H1 (cell line): ENCODE data around the gene OR10C1. TPM values are rescaled to one million over a fixed set of nuclear protein-coding genes. Genes with fewer than 3 reads are reported as not detected.

Experiments used
- CTCF ChIA-PET: fragments of 300-600 bp; sonication (Branson Sonifier 250); formaldehyde crosslinking; loops from one replicate; lab custom pipeline; 2021; ENCODE audit not compliant: partially characterized antibody; lab: Charles Lee
- POLR2A ChIA-PET: fragments of 300-600 bp; sonication (Branson Sonifier 250); formaldehyde crosslinking; loops from one replicate; lab custom pipeline; 2021; ENCODE audit warnings: inconsistent platforms; ENCODE audit not compliant: partially characterized antibody; lab: Charles Lee
- DNase-seq, 2 experiments: peaks; one replicate each; pipeline versions ENCODE4 v3.0.0 to v3.0.0-alpha.2; 2010 to 2022; ENCODE audit warnings: low spot score in 2 of 2, low read depth in 1 of 2, mixed read lengths in 1 of 2
- FAIRE-seq: peaks from 2 replicates; lab custom pipeline; 2011; peaks lifted over from hg19 to GRCh38; lab: Jason Lieb, UNC
- H2AFZ ChIP-seq: 2 replicates; pipeline ENCODE4 v1.8.1; 2012; ENCODE audit warnings: low read length, inconsistent platforms
- H2AK5ac ChIP-seq: 2 replicates; pipeline ENCODE4 v1.6.1; 2013; ENCODE audit warnings: low read depth, low read length
- H2BK120ac ChIP-seq: replicated peaks from 2 replicates; pipeline ENCODE3; 2013; ENCODE audit warnings: low read depth, low read length, inconsistent platforms
- H2BK12ac ChIP-seq: 2 replicates; pipeline ENCODE4 v1.6.1; 2013; ENCODE audit warnings: low read depth, low read length
- H2BK15ac ChIP-seq: 2 replicates; pipeline ENCODE4 v1.6.1; 2013; ENCODE audit warnings: low read length
- H2BK20ac ChIP-seq: 2 replicates; pipeline ENCODE4 v1.6.1; 2013; ENCODE audit warnings: low read length
- H2BK5ac ChIP-seq: 2 replicates; pipeline ENCODE4 v1.6.1; 2013; ENCODE audit warnings: low read depth, low read length
- H3K14ac ChIP-seq: 2 replicates; pipeline ENCODE4 v1.6.1; 2013; ENCODE audit warnings: inconsistent platforms; ENCODE audit not compliant: insufficient read length
- H3K18ac ChIP-seq: 2 replicates; pipeline ENCODE4 v1.6.1; 2013; ENCODE audit warnings: low read length; ENCODE audit errors: extremely low read depth
- H3K23ac ChIP-seq: 2 replicates; pipeline ENCODE4 v1.6.1; 2013; ENCODE audit warnings: inconsistent platforms; ENCODE audit not compliant: insufficient read length
- H3K23me2 ChIP-seq: 2 replicates; pipeline ENCODE4 v1.6.1; 2013; ENCODE audit warnings: low read depth, low read length
- H3K27ac ChIP-seq: 2 replicates; pipeline ENCODE4 v1.6.1; 2011; ENCODE audit warnings: low read depth, low read length, inconsistent platforms
- H3K27me3 ChIP-seq, 4 experiments: replicated peaks in 1 of 4; 1 replicate in 1 of 4; 2 replicates in 3 of 4; pipeline versions ENCODE4 v1.6.1 to v1.8.1; 2011 to 2013; ENCODE audit warnings: low read length in 3 of 4, mild to moderate bottlenecking in 3 of 4, inconsistent platforms in 2 of 4, mixed read lengths in 2 of 4, moderate library complexity in 1 of 4; ENCODE audit not compliant: control insufficient read depth in 3 of 4, insufficient read depth in 3 of 4; ENCODE audit errors: extremely low read depth in 1 of 4
- H3K36me3 ChIP-seq, 4 experiments: 2 replicates each; pipeline versions ENCODE4 v1.6.1 to v1.8.1; 2011 to 2013; ENCODE audit warnings: mild to moderate bottlenecking in 4 of 4, low read length in 3 of 4, moderate library complexity in 2 of 4, control low read depth in 1 of 4, inconsistent platforms in 1 of 4; ENCODE audit not compliant: insufficient read depth in 4 of 4, control insufficient read depth in 2 of 4
- H3K4ac ChIP-seq: replicated peaks from 2 replicates; pipeline ENCODE3; 2013; ENCODE audit warnings: low read length, low read depth, mixed read lengths, inconsistent platforms; ENCODE audit not compliant: insufficient read length
- H3K4me1 ChIP-seq, 4 experiments: replicated peaks in 1 of 4; 1 replicate in 1 of 4; 2 replicates in 3 of 4; pipeline versions ENCODE4 v1.6.1 to v1.8.1; 2011 to 2013; ENCODE audit warnings: low read length in 3 of 4, inconsistent platforms in 2 of 4, mixed read lengths in 1 of 4; ENCODE audit not compliant: insufficient read depth in 4 of 4, control insufficient read depth in 3 of 4
- H3K4me2 ChIP-seq, 2 experiments: 2 replicates each; pipeline versions ENCODE4 v1.6.1 to v1.8.1; 2011 to 2013; ENCODE audit warnings: low read depth in 2 of 2, low read length in 2 of 2, control low read depth in 1 of 2, inconsistent platforms in 1 of 2, mild to moderate bottlenecking in 1 of 2; ENCODE audit not compliant: insufficient read depth in 1 of 2
- H3K4me3 ChIP-seq, 4 experiments: fragments of 200-600, 300-600 bp in 1 of 4; sonication (generic), shearing (Covaris generic), sonication (Bioruptor Twin) in 1 of 4; 2 replicates each; pipeline versions ENCODE4 v1.5.1 to v1.8.1; 2011 to 2016; ENCODE audit warnings: low read length in 4 of 4, low read depth in 3 of 4, control low read depth in 2 of 4, inconsistent platforms in 2 of 4, mild to moderate bottlenecking in 2 of 4, mixed read lengths in 1 of 4, moderate library complexity in 1 of 4; ENCODE audit not compliant: insufficient read depth in 2 of 4; ENCODE audit errors: extremely low read depth in 1 of 4
- H3K56ac ChIP-seq: replicated peaks from 2 replicates; pipeline ENCODE3; 2013; ENCODE audit warnings: low read depth, mild to moderate bottlenecking, mixed read lengths, low read length, inconsistent platforms; ENCODE audit not compliant: insufficient read length
- H3K79me1 ChIP-seq: 2 replicates; pipeline ENCODE4 v1.6.1; 2013; ENCODE audit warnings: low read depth, low read length, control low read depth
- H3K79me2 ChIP-seq, 2 experiments: 2 replicates each; pipeline versions ENCODE4 v1.6.1 to v1.8.1; 2012 to 2013; ENCODE audit warnings: low read length in 2 of 2, mild to moderate bottlenecking in 2 of 2, inconsistent platforms in 1 of 2; ENCODE audit not compliant: insufficient read depth in 2 of 2, control insufficient read depth in 1 of 2
- H3K9ac ChIP-seq, 4 experiments: replicated peaks in 1 of 4; 1 replicate in 1 of 4; 2 replicates in 3 of 4; pipeline versions ENCODE4 v1.6.1 to v1.8.1; 2011 to 2013; ENCODE audit warnings: low read depth in 3 of 4, low read length in 3 of 4, control low read depth in 2 of 4, mild to moderate bottlenecking in 2 of 4, moderate library complexity in 2 of 4, inconsistent platforms in 1 of 4; ENCODE audit errors: extremely low read depth in 1 of 4
- H3K9me3 ChIP-seq, 2 experiments: 2 replicates each; pipeline versions ENCODE4 v1.6.1 to v1.8.1; 2012 to 2013; ENCODE audit warnings: mild to moderate bottlenecking in 2 of 2, moderate library complexity in 2 of 2, control low read depth in 1 of 2, inconsistent platforms in 1 of 2, low read depth in 1 of 2, low read length in 1 of 2, mixed read lengths in 1 of 2; ENCODE audit not compliant: insufficient read depth in 2 of 2
- H4K20me1 ChIP-seq, 2 experiments: replicated peaks in 1 of 2; 2 replicates each; pipeline versions ENCODE3 to v1.8.1; 2011 to 2013; ENCODE audit warnings: inconsistent platforms in 2 of 2, low read length in 2 of 2, mild to moderate bottlenecking in 1 of 2; ENCODE audit not compliant: insufficient read depth in 2 of 2, control insufficient read depth in 1 of 2
- H4K5ac ChIP-seq: 2 replicates; pipeline ENCODE4 v1.6.1; 2013; ENCODE audit warnings: low read length, low read depth, mixed read lengths, inconsistent platforms; ENCODE audit not compliant: insufficient read length
- H4K8ac ChIP-seq: 2 replicates; pipeline ENCODE4 v1.8.0; 2013; ENCODE audit warnings: mild to moderate bottlenecking, moderate library complexity, low read length, inconsistent platforms; ENCODE audit not compliant: insufficient read depth; ENCODE audit errors: extremely low read depth
- H4K91ac ChIP-seq: replicated peaks from 2 replicates; pipeline ENCODE3; 2013; ENCODE audit warnings: low read length, mixed read lengths, inconsistent platforms; ENCODE audit not compliant: insufficient read length
- BRCA1 ChIP-seq: IDR thresholded peaks from 2 replicates; pipeline ENCODE4 v1.6.1; 2012; ENCODE audit warnings: low read depth, low read length, improper control_type of control experiment
- CTBP2 ChIP-seq: IDR thresholded peaks from 2 replicates; pipeline ENCODE4 v1.7.0; 2011; ENCODE audit warnings: borderline replicate concordance, mild to moderate bottlenecking, moderate library complexity, mixed read lengths, low read length; ENCODE audit not compliant: insufficient read depth, insufficient read length
- WGBS, 2 experiments: shearing (Covaris generic) in 1 of 2; methylation state at CpG; one replicate each; pipeline versions ENCODE4 v1.1.6 to v1.1.7; 2013 to 2015; ENCODE audit warnings: low lambda C conversion rate in 2 of 2, mixed read lengths in 2 of 2, inconsistent platforms in 1 of 2, low coverage in 1 of 2, missing lambda C conversion rate in 1 of 2; ENCODE audit not compliant: insufficient replicate concordance in 2 of 2, insufficient coverage in 1 of 2, insufficient read length in 1 of 2; ENCODE audit errors: extremely low coverage in 1 of 2, missing lambda C conversion rate in 1 of 2; 5-methylcytosine and 5-hydroxymethylcytosine counted together
- polyA plus RNA-seq, 7 experiments: library from polyadenylated mRNA; depleted of rRNA in 3 of 7; stranded (reverse) in 5 of 7; unstranded in 2 of 7; fragments of >200 nt in 5 of 7; fragments of 200-250 nt in 2 of 7; gene quantifications; 1 replicate in 5 of 7; 2 replicates in 1 of 7; 4 replicates in 1 of 7; pipeline versions ENCODE4 v1.2.1 to v1.2.3, GENCODE V29; 2011 to 2013; ENCODE audit warnings: missing spikeins in 2 of 7, mixed read lengths in 2 of 7
- total RNA-seq: library from RNA; stranded (reverse); fragmentation: NEBNext Ultra II Directional; extraction: Animal tissue kit (Norgen Biotek cat#: 25700); gene quantifications from 2 replicates; pipeline ENCODE4 v1.2.1, GENCODE V29; 2021

Gene OR10C1
- total and polyA plus RNA-seq, 2 of the 8 experiments (the other 6 are each of a cell fraction or from before 2014, with no cell fraction given) = not detected

GRCh38 chr6:29465279-29465678, 26.2 kb downstream of the OR10C1 start:
- H3K4me1 ChIP-seq = no peaks in the 10 kb centered on the region; a peak in 1 of 7 replicates
- no peak for DNase-seq
- H3K56ac ChIP-seq = no peak overlapping the region
- 84% methylated on average over 2 of the region's 2 CpGs; no CpG with 5 or more reads in 1 of the 2 experiments for WGBS, 2 experiments
- H3K79me2 ChIP-seq = no peaks in the 10 kb centered on the region
- H3K4me2 ChIP-seq = no peak overlapping the region
- no peak overlapping the region for H2BK120ac ChIP-seq
- H3K4ac ChIP-seq = no peak overlapping the region
- no peak for FAIRE-seq
- no peak overlapping the region for H2BK20ac ChIP-seq
- no peak overlapping the region for H3K18ac ChIP-seq
- no peak overlapping the region for H4K5ac ChIP-seq
- no peak overlapping the region for H2BK15ac ChIP-seq
- no peak overlapping the region for H3K9ac ChIP-seq
- no peaks in the 10 kb centered on the region for H3K9me3 ChIP-seq
- H3K23me2 ChIP-seq = no peaks in the 10 kb centered on the region
- H3K27me3 ChIP-seq = no peaks in the 10 kb centered on the region
- H4K20me1 ChIP-seq = no peaks in the 10 kb centered on the region
- H4K8ac ChIP-seq = no peak overlapping the region
- ChIA-PET CTCF (no interaction called here), POLR2A (no interaction called here)
- TF ChIP-seq BRCA1 = no peak
- TF ChIP-seq CTBP2 = no peak
- H2BK12ac ChIP-seq = no peak overlapping the region
- H3K27ac ChIP-seq = no peak overlapping the region
- no peaks in the 10 kb centered on the region for H3K79me1 ChIP-seq
- no peaks in the 10 kb centered on the region for H3K36me3 ChIP-seq
- no peak overlapping the region for H2AFZ ChIP-seq
- no peak overlapping the region for H3K23ac ChIP-seq
- H2AK5ac ChIP-seq = no peak overlapping the region
- no peak overlapping the region for H2BK5ac ChIP-seq
- no peak overlapping the region for H3K14ac ChIP-seq
- H4K91ac ChIP-seq = no peak overlapping the region
- no peak overlapping the region for H3K4me3 ChIP-seq
